Natural killer cell (primary cell): ENCODE results near the gene KANSL1. TPM values are rescaled to one million over a fixed set of nuclear protein-coding genes. Genes with fewer than 3 reads are reported as not detected.

Experiments
- ATAC-seq, 3 donors: fragments of 150-1000 bp in 2 of 3; fragments of 200-7000 bp in 1 of 3; cut with Tn5 transposase; 1 replicate in 1 of 3; 2 replicates in 2 of 3; pipeline ENCODE4 v1.10.0; 2021; ENCODE audit warnings: mild to moderate bottlenecking in 2 of 3, moderate library complexity in 2 of 3
- DNase-seq, 2 donors: peaks; one replicate each; pipeline versions ENCODE4 v3.0.0 to v3.0.0-alpha.2; 2013 to 2021; ENCODE audit warnings: mixed read lengths in 1 of 2
- H3K27ac ChIP-seq: one replicate; pipeline ENCODE4 v1.5.1; 2013; ENCODE audit warnings: mild to moderate bottlenecking, low read length
- H3K27me3 ChIP-seq: one replicate; pipeline ENCODE4 v1.6.1; 2013; ENCODE audit warnings: low read length; ENCODE audit not compliant: control insufficient read depth, insufficient read depth
- H3K36me3 ChIP-seq: one replicate; pipeline ENCODE4 v1.6.1; 2013; ENCODE audit warnings: low read length; ENCODE audit not compliant: control insufficient read depth, insufficient read depth
- H3K4me1 ChIP-seq: one replicate; pipeline ENCODE4 v1.6.1; 2013; ENCODE audit warnings: low read length; ENCODE audit not compliant: control insufficient read depth, insufficient read depth
- H3K4me3 ChIP-seq: one replicate; pipeline ENCODE4 v1.5.1; 2013; ENCODE audit warnings: low read length
- H3K9me3 ChIP-seq: one replicate; pipeline ENCODE4 v1.6.1; 2013; ENCODE audit warnings: low read length; ENCODE audit not compliant: control insufficient read depth, insufficient read depth
- H3K27ac Mint-ChIP-seq, 2 donors: one replicate each; pipeline ENCODE4 v1.8.0; 2022; ENCODE audit warnings: mild to moderate bottlenecking in 2 of 2, mixed read lengths in 2 of 2, moderate library complexity in 1 of 2
- H3K27me3 Mint-ChIP-seq, 2 donors: one replicate each; pipeline ENCODE4 v1.8.0; 2022; ENCODE audit warnings: low read depth in 2 of 2, mixed read lengths in 2 of 2
- H3K36me3 Mint-ChIP-seq: one replicate; pipeline ENCODE4 v1.8.0; 2022; ENCODE audit warnings: mixed read lengths
- H3K4me1 Mint-ChIP-seq, 2 donors: one replicate each; pipeline ENCODE4 v1.8.0; 2022; ENCODE audit warnings: mixed read lengths in 2 of 2
- H3K4me3 Mint-ChIP-seq: one replicate; pipeline ENCODE4 v1.8.0; 2022; ENCODE audit warnings: mild to moderate bottlenecking, moderate library complexity, mixed read lengths
- H3K9me3 Mint-ChIP-seq, 2 donors: one replicate each; pipeline ENCODE4 v1.8.0; 2022; ENCODE audit warnings: mixed read lengths in 2 of 2
- WGBS: methylation state at CpG from one replicate; pipeline ENCODE4 v1.1.7; 2013; ENCODE audit warnings: missing lambda C conversion rate; ENCODE audit not compliant: insufficient coverage; 5-methylcytosine and 5-hydroxymethylcytosine counted together
- intact Hi-C: fragments of 100-400 bp; cut with micrococcal nuclease; formaldehyde crosslinking; loops from one replicate; pipeline ENCODE4 v1.14.2; 2022
- total RNA-seq, 4 donors: library from RNA; stranded (reverse); fragments of 120-200 nt in 1 of 4; gene quantifications; one replicate each; pipeline versions ENCODE4 v1.2.3 to v1.2.4, GENCODE V29; 2013 to 2022
- TF ChIP-seq, protein P1 (sequence below): fragments of 200-600 bp; IDR thresholded peaks from one replicate; pipeline ENCODE4 v1.8.0; 2022; ENCODE audit warnings: antibody characterized with exemption

The KANSL1 gene
- total RNA-seq, 3 donors from 2014 or later (not counting 1 experiment from before 2014, with no cell fraction given), result 202 to 240 (median 220) TPM

DNA sequence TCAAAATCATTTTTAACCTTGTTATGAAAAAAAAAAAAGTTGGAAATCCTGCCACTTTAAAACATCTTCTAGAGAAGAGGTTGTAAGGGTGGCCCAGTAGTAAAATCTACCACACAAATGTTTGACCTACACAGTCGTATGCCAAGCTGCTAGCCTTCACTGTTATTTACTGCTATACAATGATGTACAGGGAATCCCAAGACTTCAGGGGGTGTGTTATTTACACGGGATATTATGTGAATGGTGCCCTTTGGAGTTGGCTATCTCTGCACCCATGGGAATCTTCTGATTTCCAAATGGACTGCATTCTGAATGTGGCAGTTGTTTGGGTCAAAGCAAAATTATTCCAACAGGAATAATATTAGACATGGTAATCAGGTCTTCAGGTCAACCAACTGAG, 148.2 kb downstream of the KANSL1 start:
- ATAC-seq (no peak), DNase-seq (no peak)
- Histone ChIP-seq H3K27me3 (no peaks in the 10 kb centered on the region), H3K36me3 (peaks cover 61% of the 10 kb centered on the region), H3K4me1 (no peaks in the 10 kb centered on the region), H3K27ac (no peak overlapping the region), H3K4me3 (no peak overlapping the region), H3K9me3 (no peaks in the 10 kb centered on the region)
- intact Hi-C loops, result loop anchor here (1.0 kb wide), 3 partner anchors 43 to 168 kb away; no protein-coding TSS in a partner anchor
- peak overlapping the region; percentile 70 to 76 for H3K27ac Mint-ChIP-seq
- peaks cover 16 to 20% of the 10 kb centered on the region in 2 donors for H3K4me1 Mint-ChIP-seq
- TF ChIP-seq, protein P1, sequence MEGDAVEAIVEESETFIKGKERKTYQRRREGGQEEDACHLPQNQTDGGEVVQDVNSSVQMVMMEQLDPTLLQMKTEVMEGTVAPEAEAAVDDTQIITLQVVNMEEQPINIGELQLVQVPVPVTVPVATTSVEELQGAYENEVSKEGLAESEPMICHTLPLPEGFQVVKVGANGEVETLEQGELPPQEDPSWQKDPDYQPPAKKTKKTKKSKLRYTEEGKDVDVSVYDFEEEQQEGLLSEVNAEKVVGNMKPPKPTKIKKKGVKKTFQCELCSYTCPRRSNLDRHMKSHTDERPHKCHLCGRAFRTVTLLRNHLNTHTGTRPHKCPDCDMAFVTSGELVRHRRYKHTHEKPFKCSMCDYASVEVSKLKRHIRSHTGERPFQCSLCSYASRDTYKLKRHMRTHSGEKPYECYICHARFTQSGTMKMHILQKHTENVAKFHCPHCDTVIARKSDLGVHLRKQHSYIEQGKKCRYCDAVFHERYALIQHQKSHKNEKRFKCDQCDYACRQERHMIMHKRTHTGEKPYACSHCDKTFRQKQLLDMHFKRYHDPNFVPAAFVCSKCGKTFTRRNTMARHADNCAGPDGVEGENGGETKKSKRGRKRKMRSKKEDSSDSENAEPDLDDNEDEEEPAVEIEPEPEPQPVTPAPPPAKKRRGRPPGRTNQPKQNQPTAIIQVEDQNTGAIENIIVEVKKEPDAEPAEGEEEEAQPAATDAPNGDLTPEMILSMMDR, result no peak
- WGBS, result 92% methylated on average over 1 of the region's 2 CpGs
- H3K36me3 Mint-ChIP-seq, result peaks cover 10% of the 10 kb centered on the region
- H3K27me3 Mint-ChIP-seq, result no peaks in the 10 kb centered on the region
- no peaks in the 10 kb centered on the region for H3K9me3 Mint-ChIP-seq
- no peak overlapping the region for H3K4me3 Mint-ChIP-seq

DNA sequence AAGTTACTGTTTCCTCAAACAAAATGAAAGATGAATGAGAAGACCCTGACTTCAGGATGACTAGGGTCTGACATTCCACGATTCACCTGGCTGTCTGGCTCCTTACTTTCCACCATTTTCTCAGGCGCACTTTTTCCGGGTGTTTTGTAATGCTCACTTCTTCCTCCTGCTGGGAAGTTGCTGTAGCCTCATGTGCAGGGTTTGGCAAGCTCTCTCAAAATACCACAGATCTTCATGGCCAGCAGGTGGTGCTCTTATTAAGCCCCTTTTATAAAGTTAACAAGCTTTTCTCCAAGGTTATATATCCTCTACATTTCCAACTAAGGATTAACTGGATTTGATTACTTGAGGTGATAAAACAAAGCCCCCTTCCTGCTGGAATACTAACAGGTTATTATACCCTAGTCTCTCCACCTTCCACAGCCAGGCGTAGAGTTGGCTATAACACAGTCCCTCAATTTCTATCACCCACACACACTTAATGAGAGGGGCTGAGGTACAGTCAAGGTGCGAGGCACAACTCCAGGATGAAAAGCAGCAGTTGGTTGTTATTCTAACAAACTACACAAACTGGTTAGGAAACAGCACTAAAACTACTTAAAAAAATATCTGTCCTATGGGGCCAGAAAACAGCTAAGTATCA, 148.8 kb downstream of the KANSL1 start:
- ATAC-seq, result peak; percentile 55 to 86 (median 78)
- Histone ChIP-seq H3K4me1 (no peaks in the 10 kb centered on the region), H3K27ac (no peak overlapping the region), H3K36me3 (peaks cover 61% of the 10 kb centered on the region), H3K27me3 (no peaks in the 10 kb centered on the region), H3K9me3 (no peaks in the 10 kb centered on the region), H3K4me3 (no peak overlapping the region)
- peak overlapping the region; percentile 70 to 76 for H3K27ac Mint-ChIP-seq
- peaks cover 12% of the 10 kb centered on the region for H3K36me3 Mint-ChIP-seq
- intact Hi-C loops, result loop anchor here (1.0 kb wide), 3 partner anchors 42 to 169 kb away; no protein-coding TSS in a partner anchor
- WGBS, result 40% methylated on average over 5 of the region's 5 CpGs
- no peaks in the 10 kb centered on the region for H3K9me3 Mint-ChIP-seq
- peak; percentile 27 to 78 for DNase-seq
- TF ChIP-seq, protein P1, result peak; percentile 74
- peaks cover 16 to 20% of the 10 kb centered on the region in 2 donors for H3K4me1 Mint-ChIP-seq
- no peak overlapping the region for H3K4me3 Mint-ChIP-seq
- H3K27me3 Mint-ChIP-seq, result no peaks in the 10 kb centered on the region

DNA sequence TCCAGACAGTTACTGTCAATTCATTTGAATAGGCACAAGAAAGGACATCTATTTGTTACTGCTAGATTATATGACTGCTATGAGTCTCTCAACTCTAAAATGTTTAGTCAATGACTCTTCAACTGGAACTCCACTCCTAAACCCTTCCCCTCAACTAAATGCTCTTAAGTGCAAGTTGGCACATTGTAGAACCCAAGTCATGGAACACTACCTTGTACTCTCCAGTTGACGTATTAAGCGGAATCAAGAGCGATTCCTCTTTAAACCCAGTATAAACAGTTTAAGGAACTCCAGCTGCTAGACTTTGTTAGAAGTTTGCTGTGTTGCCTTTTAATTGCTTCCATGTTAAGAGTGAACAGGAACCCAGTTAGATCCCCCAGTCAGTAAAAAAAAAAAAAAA, 149.6 kb downstream of the KANSL1 start:
- H3K9me3 Mint-ChIP-seq, result no peaks in the 10 kb centered on the region
- 100% methylated on average over 1 of the region's 3 CpGs for WGBS
- no peak for ATAC-seq
- Histone ChIP-seq H3K4me3 (no peak overlapping the region), H3K27me3 (no peaks in the 10 kb centered on the region), H3K9me3 (no peaks in the 10 kb centered on the region), H3K36me3 (peaks cover 69% of the 10 kb centered on the region), H3K4me1 (no peaks in the 10 kb centered on the region), H3K27ac (no peak overlapping the region)
- H3K27ac Mint-ChIP-seq, result peak overlapping the region; percentile 70 to 76
- TF ChIP-seq, protein P1, result no peak
- no peak for DNase-seq
- intact Hi-C loops, result loop anchor here (1.0 kb wide), 3 partner anchors 41 to 170 kb away; no protein-coding TSS in a partner anchor
- H3K27me3 Mint-ChIP-seq, result no peaks in the 10 kb centered on the region
- no peak overlapping the region for H3K4me3 Mint-ChIP-seq
- peaks cover 12% of the 10 kb centered on the region for H3K36me3 Mint-ChIP-seq
- H3K4me1 Mint-ChIP-seq, result peaks cover 16 to 20% of the 10 kb centered on the region in 2 donors
